Heart left ventricle (tissue), 13 donors: ENCODE results near the gene SPATA25.

Source experiments
- CTCF ChIP-seq, 12 donors: fragments of 200-600 bp; sonication (generic) in 4 of 12; IDR thresholded peaks; one replicate each; pipeline versions ENCODE4 v1.5.0 to v1.8.0; 2018 to 2022; ENCODE audit warnings: antibody characterized with exemption in 12 of 12, mild to moderate bottlenecking in 5 of 12
- POLR2A ChIP-seq, 2 donors: fragments of 450-650 bp; IDR thresholded peaks; one replicate each; pipeline ENCODE4 v1.6.1; 2017; ENCODE audit warnings: antibody characterized with exemption in 2 of 2, mild to moderate bottlenecking in 2 of 2, moderate library complexity in 2 of 2
- donor health status: ischemic (EF 13 %, LVEDD 7.1; RV severe dilation, severe dysfunction).
- donor health status: DM: no; HTN: yes; CAD: no.
- donor health status: DM: no; HTN: no; CAD: no.
- donor health status: ischemic (EF 25% LVEDD 6.9; RV normal size, moderate dysfunction).
- donor health status: ischemic (EF 25% LVEDD 5.7; RV mildly dilated, moderate dysfunction).
- donor health status: ischemic (EF 35%, LVEDD 5.7; RV mildly dilated, moderate dysfunction).
- donor health status: nonischemic (EF 11% LVEDD 7.7; RV severe dilation, severe dysfunction).
- donor health status: DM: yes; HTN: yes; CAD: no.
- donor health status: PGD.
- donor health status: ischemic (EF 29% LVEDD 5.4; RV normal size, mild dysfunction).
- donor health status: nonischemic (EF 23%, LVEDD 6.1; RV moderate dilation, normal function).

GRCh38 chr20:45850238-45850637, 37.2 kb downstream of the SPATA25 start:
- TF ChIP-seq CTCF (IDR thresholded peaks at IDR 0.05) (no peak), POLR2A (IDR thresholded peaks at IDR 0.05) (no peak)
